HG02678 (cell line): Measurements from ENCODE around the gene PPFIA1.
A peak's percentile ranks its signal among the peaks of the same experiment; 100 is the strongest.

ENCODE experiments used
- ATAC-seq: cut with Tn5 transposase; IDR thresholded peaks from one replicate; pipeline ENCODE4 v1.9.1; 2021; ENCODE audit warnings: mild to moderate bottlenecking, moderate library complexity; ENCODE audit not compliant: unreplicated experiment

The PPFIA1 gene

GRCh38 chr11:70270104-70270876, at the start of gene PPFIA1:
PPFIA1 (plus strand) TSS chr11:70270690; CDS start chr11:70272173, 1,483 bp downstream.
- peak; percentile 91 for ATAC-seq

- ATAC-seq = no peak
Observed at GRCh38 chr11:70220920-70221319, 49.6 kb upstream of the PPFIA1 start.

GRCh38 chr11:70225681-70226177, 44.8 kb upstream of the PPFIA1 start:
- no peak for ATAC-seq

GRCh38 chr11:70226183-70226582, 44.3 kb upstream of the PPFIA1 start:
- no peak for ATAC-seq

GRCh38 chr11:70226967-70227366, 43.5 kb upstream of the PPFIA1 start:
- ATAC-seq = no peak

- ATAC-seq = no peak
Observed at GRCh38 chr11:70229737-70230136, 40.8 kb upstream of the PPFIA1 start.

GRCh38 chr11:70230151-70230839, 40.2 kb upstream of the PPFIA1 start:
- ATAC-seq = no peak

GRCh38 chr11:70230840-70231710, 39.4 kb upstream of the PPFIA1 start:
- no peak for ATAC-seq

GRCh38 chr11:70233034-70233433, 37.5 kb upstream of the PPFIA1 start:
- ATAC-seq = no peak

- ATAC-seq = no peak
Observed at GRCh38 chr11:70233511-70233934, 37.0 kb upstream of the PPFIA1 start.

- no peak for ATAC-seq
Observed at GRCh38 chr11:70233962-70234361, 36.5 kb upstream of the PPFIA1 start.

GRCh38 chr11:70240337-70240736, 30.2 kb upstream of the PPFIA1 start:
- ATAC-seq = no peak

GRCh38 chr11:70241709-70242108, 28.8 kb upstream of the PPFIA1 start:
- no peak for ATAC-seq

GRCh38 chr11:70242885-70243284, 27.6 kb upstream of the PPFIA1 start:
- ATAC-seq = no peak

- no peak for ATAC-seq
Observed at GRCh38 chr11:70243912-70244652, 26.4 kb upstream of the PPFIA1 start.

- ATAC-seq = no peak
Observed at GRCh38 chr11:70244698-70245097, 25.8 kb upstream of the PPFIA1 start.

- no peak for ATAC-seq
Observed at GRCh38 chr11:70246196-70246595, 24.3 kb upstream of the PPFIA1 start.

GRCh38 chr11:70247042-70247709, 23.3 kb upstream of the PPFIA1 start:
- no peak for ATAC-seq

- ATAC-seq = no peak
Observed at GRCh38 chr11:70247710-70248072, 22.8 kb upstream of the PPFIA1 start.
